OCI-LY1 (cell line): ENCODE data around the gene PNMA6A.
"Not testable (repeated sequence)": the region's sequence is repeated elsewhere in the genome, so short reads cannot be mapped to it uniquely, and the experiment has no call there.

ENCODE experiments used
- H2AFZ ChIP-seq: fragments of 200-600 bp; sonication (generic), shearing (Covaris generic); 2 replicates; pipeline ENCODE4 v1.6.0; 2014; ENCODE audit warnings: antibody characterized with exemption, mild to moderate bottlenecking, low read length
- H3F3A ChIP-seq: fragments of 200-600 bp; sonication (generic), shearing (Covaris generic); 2 replicates; pipeline ENCODE4 v1.6.0; 2014; ENCODE audit warnings: mild to moderate bottlenecking, antibody characterized with exemption, low read length, moderate library complexity; ENCODE audit not compliant: insufficient read depth
- H3K27ac ChIP-seq: fragments of 200-600 bp; sonication (generic); 2 replicates; pipeline ENCODE4 v1.5.1; 2014; ENCODE audit warnings: low read length, mixed run types, mild to moderate bottlenecking, low read depth; ENCODE audit not compliant: poor library complexity, severe bottlenecking
- H3K27me3 ChIP-seq: fragments of 200-600 bp; sonication (generic); 2 replicates; pipeline ENCODE4 v1.6.0; 2014; ENCODE audit warnings: antibody characterized with exemption, mild to moderate bottlenecking, low read length, moderate library complexity; ENCODE audit not compliant: insufficient read depth
- H3K36me3 ChIP-seq: fragments of 200-600 bp; sonication (generic); 2 replicates; pipeline ENCODE4 v1.6.1; 2014; ENCODE audit warnings: mild to moderate bottlenecking, antibody characterized with exemption, low read length, moderate library complexity, mixed read lengths; ENCODE audit not compliant: insufficient read depth
- H3K4me1 ChIP-seq: fragments of 200-600 bp; sonication (generic); 2 replicates; pipeline ENCODE4 v1.5.1; 2014; ENCODE audit warnings: mild to moderate bottlenecking, low read length, moderate library complexity; ENCODE audit not compliant: insufficient read depth, severe bottlenecking
- H3K4me2 ChIP-seq: fragments of 200-600 bp; sonication (generic), shearing (Covaris generic); 2 replicates; pipeline ENCODE4 v1.6.1; 2014; ENCODE audit warnings: low read length
- H3K4me3 ChIP-seq: fragments of 200-600 bp; sonication (generic); 2 replicates; pipeline ENCODE4 v1.5.1; 2014; ENCODE audit warnings: low read length, low read depth, mild to moderate bottlenecking, mixed read lengths; ENCODE audit not compliant: poor library complexity, severe bottlenecking
- H3K79me2 ChIP-seq: fragments of 200-600 bp; shearing (Covaris generic); 2 replicates; pipeline ENCODE4 v1.6.1; 2016; ENCODE audit warnings: mixed run types, low read length, mixed read lengths; ENCODE audit not compliant: insufficient read depth
- H3K9ac ChIP-seq: fragments of 200-600 bp; sonication (generic), shearing (Covaris generic); 2 replicates; pipeline ENCODE4 v1.6.1; 2014; ENCODE audit warnings: mild to moderate bottlenecking, low read length, mixed read lengths
- H3K9me2 ChIP-seq: fragments of 200-600 bp; sonication (generic), shearing (Covaris generic); 2 replicates; pipeline ENCODE4 v1.6.1; 2014; ENCODE audit warnings: low read depth, mild to moderate bottlenecking, low read length, mixed read lengths
- H3K9me3 ChIP-seq: fragments of 200-600 bp; shearing (Covaris generic); 2 replicates; pipeline ENCODE4 v1.6.1; 2014; ENCODE audit warnings: low read length, mixed read lengths
- H4K20me1 ChIP-seq: fragments of 200-600 bp; sonication (generic), shearing (Covaris generic); 2 replicates; pipeline ENCODE4 v1.6.0; 2016; ENCODE audit warnings: mild to moderate bottlenecking, low read length; ENCODE audit not compliant: insufficient read depth

Gene PNMA6A

DNA sequence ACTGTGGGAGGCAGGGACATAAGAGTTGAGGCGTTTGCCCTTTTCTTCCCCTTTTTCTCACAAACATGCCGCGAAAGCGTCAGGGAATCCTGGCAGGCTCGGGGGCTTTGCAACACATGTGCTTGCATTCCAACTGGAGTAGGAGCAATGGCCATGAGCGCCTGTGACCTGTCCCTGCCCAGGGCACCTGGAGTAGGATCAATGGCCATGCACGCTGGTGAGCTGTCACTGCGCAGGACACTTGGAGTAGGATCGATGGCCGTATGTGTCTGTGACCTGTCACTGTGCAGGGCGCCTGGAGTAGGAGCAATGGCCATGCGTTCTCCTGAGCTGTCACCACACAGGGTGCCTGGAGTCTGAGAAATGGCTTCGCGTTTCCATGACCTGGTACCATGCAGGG, 51.2 kb downstream of the PNMA6A start:
- not testable (repeated sequence) for H3K4me3 ChIP-seq, H3K4me2 ChIP-seq, H3K36me3 ChIP-seq, H3K27me3 ChIP-seq, H3K79me2 ChIP-seq, H3K27ac ChIP-seq, H3F3A ChIP-seq, H2AFZ ChIP-seq, H3K4me1 ChIP-seq, H3K9me3 ChIP-seq, H3K9me2 ChIP-seq, H3K9ac ChIP-seq, H4K20me1 ChIP-seq
